Erythroblast (primary cell): ENCODE data around the gene CCDC152.

Source experiments
- GATA1 ChIP-seq: IDR thresholded peaks from 2 replicates; pipeline ENCODE4 v1.6.1; 2011; ENCODE audit warnings: low read depth, mild to moderate bottlenecking, control low read depth, low read length, moderate library complexity
- POLR2A ChIP-seq: IDR thresholded peaks from 2 replicates; pipeline ENCODE4 v1.6.1; 2011; ENCODE audit warnings: mild to moderate bottlenecking, low read length

DNA sequence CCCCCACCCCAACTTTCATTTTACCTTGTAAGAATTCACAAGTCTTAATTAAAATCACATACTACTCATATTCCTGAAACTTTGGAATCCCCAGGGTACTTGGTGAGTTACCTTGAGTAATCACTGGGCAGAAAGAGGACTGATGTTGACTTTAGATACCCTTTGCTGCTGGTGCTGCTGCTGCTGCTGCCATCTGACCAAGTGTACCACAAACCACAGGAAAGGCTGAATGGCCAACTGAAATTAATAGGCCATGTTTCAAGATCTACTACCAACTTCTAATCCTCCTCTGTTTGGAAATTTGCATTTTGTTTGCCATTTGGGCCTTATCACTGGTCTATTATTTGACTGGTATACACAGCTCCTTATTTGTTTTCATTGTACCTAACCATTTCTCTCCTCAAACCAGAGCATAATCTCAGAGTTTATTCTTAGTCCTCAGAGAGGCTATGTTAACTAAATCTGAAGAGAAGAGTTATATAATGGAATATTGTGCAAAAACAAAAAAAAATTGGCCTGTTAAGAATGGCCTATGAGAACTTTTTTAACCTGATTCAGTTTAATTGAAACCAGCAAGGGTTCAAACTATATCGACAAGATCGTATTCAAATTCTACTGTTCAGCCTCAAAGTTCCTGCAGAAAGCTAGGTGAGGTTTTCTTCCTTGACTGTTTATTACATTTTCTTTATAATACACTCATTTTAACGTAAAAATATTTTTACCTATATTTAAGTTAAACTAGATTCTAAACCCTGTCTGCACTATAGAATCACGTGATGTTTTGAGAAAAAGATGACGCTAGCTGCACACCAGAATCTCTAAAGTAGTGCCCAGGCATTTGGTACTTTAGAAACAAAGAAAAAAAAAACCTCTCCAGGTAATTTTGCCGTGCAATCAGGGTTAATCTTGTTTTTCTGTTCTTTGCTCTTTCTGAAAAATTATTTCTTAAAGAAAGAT lies 41.9 kb downstream of the CCDC152 start:
- TF ChIP-seq POLR2A (no peak), GATA1 (no peak)
